GM15510 (cell line): Measurements from ENCODE around the gene AOC2.

Source experiments
- POLR2A ChIP-seq: IDR thresholded peaks from 3 replicates; pipeline ENCODE4 v1.6.1; 2011; ENCODE audit warnings: borderline replicate concordance; ENCODE audit not compliant: insufficient read length; ENCODE audit errors: extremely low read depth

The AOC2 gene

GRCh38 chr17:42818379-42818778, 26.0 kb upstream of the AOC2 start:
- TF ChIP-seq POLR2A, result no peak

DNA sequence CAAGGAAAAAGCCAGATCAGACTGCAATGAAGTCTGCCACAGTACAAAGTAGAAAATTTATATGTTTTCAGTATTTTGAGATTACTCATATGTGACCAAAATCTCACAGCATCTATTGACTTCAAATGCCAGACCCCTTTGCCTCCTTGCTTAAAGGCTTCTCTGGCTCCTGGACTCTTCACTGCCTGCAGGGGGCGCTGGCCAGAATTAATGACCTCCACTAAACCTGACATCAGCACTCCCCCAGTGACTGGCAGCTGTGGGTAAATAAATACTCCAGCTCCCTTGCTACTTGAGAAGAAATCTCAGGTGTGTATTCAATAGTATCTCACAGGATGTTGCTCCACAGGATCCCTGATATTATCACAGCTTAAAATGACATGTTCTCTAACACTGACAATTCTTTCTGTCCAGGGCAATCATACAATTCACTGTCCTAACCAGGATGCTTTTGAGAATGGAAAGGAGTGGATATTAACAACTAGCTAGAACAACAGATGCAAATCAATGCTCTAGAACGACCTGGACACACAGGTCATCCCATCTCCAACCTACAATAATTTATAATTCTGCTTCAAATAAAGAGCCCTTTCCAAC, 24.3 kb upstream of the AOC2 start:
- TF ChIP-seq POLR2A, result no peak

DNA sequence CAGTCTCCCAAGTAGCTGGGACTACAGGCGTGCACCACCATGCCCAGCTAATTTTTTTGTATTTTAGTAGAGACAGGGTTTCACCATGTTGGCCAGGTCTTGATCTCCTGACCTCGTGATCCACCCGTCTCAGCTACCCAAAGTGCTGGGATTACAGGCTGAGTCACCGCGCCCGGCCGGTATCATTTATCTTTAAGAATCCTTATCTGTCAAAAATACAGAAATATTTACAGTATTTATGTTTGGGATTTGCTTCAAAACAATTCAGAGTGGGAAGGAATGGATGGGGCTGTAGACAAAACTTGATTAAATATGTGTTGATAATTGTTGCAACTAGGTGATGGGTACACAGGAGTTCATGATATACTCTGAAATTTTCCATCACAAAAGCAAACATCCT, 23.2 kb upstream of the AOC2 start:
- TF ChIP-seq POLR2A, result no peak

DNA sequence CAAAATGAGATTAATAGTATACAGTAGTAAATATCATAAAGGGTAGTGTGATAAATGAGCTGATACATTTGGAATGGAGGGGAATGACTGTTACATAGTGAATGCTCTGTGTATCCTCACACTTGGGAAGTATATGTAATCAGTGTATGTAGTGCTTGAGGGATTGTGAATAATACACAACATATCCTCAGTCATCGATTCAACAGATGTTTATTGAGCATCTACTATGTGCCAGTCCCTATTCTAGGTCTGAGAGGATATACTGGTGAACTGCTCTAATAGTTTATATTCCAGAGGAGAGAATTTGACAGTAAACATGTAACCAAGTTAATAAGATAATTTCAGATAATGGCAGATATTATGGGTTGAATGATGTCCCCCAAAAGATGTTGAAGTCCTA, 16.9 kb upstream of the AOC2 start:
- no peak for TF ChIP-seq POLR2A

- TF ChIP-seq POLR2A, result no peak
Observed at GRCh38 chr17:42830971-42831370, 13.4 kb upstream of the AOC2 start.

DNA sequence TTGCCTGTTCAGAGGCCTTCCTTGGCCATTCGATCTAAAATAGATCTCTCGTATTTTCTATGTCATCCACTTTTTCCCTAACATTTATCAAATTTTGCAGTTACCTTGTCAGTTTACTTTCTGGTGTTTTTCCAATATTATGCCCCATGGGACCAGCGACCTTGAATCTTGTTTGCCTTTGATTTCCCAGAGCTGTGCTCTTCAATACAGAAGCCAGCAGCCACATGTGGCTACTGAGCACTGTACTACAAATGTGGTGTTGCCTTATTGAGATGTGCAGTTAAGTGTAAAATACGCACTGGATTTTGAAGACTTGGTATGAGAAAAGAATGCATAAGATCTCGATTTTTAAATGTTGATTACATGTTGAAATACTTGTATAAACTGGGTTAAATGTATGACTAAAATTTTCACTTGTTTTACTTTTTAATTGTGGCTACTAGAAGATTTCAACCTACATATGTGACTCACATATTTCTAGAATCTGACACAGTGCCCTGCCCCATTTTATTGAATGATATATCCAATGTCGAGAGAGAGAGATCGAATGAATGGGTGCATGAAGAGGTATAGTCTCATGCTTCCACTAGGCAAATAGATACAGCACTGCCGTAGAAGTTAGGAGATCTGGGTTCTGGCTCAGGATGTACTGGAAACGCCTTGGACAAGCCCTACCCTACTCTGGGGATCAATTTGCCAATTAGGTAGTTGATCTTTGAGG, 12.0 kb upstream of the AOC2 start:
- TF ChIP-seq POLR2A, result no peak

DNA sequence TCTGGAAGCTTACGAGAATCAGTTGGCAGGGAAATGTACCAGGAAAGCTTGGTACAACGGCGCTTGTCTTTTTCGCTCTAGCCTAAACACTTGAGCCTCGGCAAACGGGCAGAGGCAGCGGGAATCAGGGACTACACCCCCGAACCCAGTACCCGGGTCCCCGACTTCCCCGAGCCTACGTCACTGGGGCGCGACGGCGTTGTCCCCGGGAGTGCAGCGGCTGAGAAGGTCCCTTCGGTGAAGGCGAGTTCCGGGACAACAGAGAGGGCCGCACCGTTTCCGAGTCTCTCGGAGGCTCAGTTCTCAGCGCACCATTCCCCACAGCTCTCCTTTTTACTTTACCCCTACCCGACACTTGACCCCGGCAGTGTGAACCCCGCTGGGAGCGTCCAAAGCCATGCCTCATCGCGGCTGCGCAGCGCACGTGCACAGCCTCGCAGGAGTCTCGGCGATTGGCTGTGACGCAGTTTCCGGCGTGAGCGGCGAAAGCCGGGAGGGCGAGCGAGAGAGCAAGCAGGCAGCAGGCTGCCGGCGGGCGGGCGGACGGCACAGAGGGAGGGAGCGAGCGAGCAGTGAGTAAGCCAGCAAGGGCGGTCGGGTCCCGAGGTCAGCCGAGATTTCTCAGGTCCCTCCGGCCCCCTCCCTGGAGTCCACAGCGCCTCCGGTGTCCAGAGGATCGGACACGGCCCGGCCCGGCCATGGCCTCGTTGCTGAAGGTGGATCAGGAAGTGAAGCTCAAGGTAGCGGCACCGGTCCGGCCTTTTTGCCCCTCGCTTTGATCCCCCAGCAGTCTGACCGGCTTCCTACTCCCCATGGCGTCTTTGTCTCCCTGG, 11.2 kb upstream of the AOC2 start, which contains the start of gene PSME3:
TSS of gene PSME3 (plus strand) at position 464 of the 833 bp plus-strand sequence. CDS start at position 699, 235 bp downstream.
- peak; percentile 93 for TF ChIP-seq POLR2A

DNA sequence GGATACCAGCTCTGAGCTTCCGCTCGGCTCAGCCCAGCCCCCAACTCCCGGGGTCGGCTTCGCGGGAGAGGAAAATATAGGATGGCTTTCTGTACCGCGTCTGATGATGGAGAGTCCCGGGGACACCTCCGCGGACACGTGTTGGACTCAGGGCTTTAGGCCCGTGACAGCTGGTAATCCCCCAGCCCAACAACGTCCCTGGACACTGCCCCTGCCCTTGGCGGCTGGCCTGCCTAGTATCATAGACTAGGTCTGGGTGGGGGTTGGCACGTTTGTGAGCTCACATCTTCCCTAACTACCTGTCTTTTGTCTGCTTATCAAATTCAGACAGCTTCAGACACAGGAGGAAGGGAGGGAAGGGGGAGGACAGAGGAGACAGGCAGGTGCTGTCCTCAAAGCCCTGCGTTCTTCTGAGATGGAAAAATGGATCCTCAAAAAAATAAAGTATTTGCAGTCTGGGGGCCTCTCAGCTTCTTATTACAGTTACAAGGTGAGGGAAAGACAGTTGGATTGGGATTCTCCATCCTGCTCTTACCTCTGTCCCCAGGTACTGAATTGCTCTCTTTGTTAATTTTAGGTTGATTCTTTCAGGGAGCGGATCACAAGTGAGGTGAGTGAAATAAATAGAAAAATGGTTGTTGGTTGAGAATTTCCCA, 10.5 kb upstream of the AOC2 start:
- no peak for TF ChIP-seq POLR2A

DNA sequence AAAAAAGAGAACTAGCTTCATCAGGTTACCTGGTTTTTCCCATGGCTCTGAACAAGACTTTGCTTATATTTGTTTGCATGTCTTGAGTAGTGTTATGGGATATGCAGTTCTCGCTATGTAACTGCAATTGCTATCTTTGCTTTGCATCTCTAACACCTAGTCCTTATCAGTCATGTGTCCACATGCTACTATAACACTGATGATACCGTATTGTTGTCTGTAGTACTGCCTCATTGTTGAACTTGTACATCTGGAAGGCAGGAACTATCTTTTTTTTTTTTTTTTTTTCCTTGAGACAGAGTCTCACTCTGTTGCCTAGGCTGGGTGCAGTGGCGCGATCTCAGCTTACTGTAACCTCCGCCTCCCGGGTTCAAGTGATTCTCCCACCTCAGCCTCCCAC, 8.6 kb upstream of the AOC2 start:
- TF ChIP-seq POLR2A, result no peak

- TF ChIP-seq POLR2A, result no peak
Observed at GRCh38 chr17:42841975-42842685, 2.2 kb upstream of the AOC2 start.

DNA sequence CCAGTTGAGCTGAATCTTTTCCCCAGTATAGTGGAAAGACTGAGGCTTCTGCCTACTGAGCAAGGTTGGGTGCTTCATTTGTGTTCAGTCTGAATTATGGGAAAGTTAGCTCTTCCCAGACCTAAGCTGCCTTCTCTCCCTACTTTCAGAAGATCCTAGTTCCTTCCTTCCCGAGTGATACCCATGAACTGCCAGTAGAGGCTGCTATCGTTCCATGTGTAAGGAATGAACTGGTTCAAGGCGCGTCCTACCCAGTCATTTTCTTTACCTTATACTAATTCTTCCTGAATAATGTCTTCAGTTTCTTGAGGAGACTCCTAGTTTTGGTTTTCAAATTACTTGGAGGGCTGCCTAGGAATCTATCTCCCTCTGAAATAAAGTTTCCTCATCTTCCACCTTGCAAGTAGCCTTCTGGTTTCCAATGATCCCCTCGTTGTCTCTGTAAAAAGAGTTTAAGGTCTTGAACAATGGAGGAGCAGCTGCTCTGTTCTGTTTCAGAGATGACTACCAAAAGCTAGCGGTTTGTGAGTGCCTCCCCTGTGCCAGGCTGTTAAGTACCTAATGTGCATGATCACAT, 934 bp upstream of the AOC2 start:
- no peak for TF ChIP-seq POLR2A

DNA sequence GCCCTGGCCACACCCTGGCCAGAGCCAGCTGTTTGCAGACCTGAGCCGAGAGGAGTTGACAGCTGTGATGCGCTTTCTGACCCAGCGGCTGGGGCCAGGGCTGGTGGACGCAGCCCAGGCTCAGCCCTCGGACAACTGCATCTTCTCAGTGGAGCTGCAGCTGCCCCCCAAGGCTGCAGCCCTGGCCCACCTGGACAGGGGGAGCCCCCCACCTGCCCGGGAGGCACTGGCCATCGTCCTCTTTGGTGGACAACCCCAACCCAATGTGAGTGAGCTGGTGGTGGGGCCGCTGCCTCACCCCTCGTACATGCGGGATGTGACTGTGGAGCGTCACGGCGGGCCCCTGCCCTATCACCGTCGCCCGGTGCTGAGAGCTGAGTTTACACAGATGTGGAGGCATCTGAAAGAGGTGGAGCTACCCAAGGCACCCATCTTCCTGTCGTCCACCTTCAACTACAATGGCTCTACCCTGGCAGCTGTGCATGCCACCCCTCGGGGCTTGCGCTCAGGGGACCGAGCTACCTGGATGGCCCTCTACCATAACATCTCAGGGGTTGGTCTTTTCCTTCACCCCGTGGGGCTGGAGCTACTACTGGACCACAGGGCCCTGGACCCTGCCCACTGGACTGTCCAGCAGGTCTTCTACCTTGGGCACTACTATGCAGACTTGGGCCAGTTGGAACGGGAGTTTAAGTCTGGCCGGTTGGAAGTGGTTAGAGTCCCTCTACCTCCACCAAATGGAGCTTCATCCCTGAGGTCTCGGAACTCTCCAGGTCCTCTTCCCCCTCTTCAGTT, 578 bp downstream of the AOC2 start:
- TF ChIP-seq POLR2A, result no peak

GRCh38 chr17:42845556-42845917, 1.2 kb downstream of the AOC2 start:
- no peak for TF ChIP-seq POLR2A
